Stimulated activated CD8-positive, alpha-beta memory T cell treated with anti-CD3 and anti-CD28 coated beads, Interleukin-7, amount 100 ng/mL, for 48 hours (primary cell): ENCODE results near the gene GIMAP5.
"Not testable (repeated sequence)": the region's sequence is repeated elsewhere in the genome, so short reads cannot be mapped to it uniquely, and the experiment has no call there.

Experiments used
- DNase-seq, 2 donors: peaks; one replicate each; pipeline ENCODE4 v3.0.0-alpha.2; 2020; ENCODE audit warnings: low read depth in 1 of 2; ENCODE audit errors: extremely low read depth in 1 of 2

GIMAP5 gene

GRCh38 chr7:150766334-150766709 is 29.1 kb downstream of the GIMAP5 start:
- DNase-seq, result no peak

DNA sequence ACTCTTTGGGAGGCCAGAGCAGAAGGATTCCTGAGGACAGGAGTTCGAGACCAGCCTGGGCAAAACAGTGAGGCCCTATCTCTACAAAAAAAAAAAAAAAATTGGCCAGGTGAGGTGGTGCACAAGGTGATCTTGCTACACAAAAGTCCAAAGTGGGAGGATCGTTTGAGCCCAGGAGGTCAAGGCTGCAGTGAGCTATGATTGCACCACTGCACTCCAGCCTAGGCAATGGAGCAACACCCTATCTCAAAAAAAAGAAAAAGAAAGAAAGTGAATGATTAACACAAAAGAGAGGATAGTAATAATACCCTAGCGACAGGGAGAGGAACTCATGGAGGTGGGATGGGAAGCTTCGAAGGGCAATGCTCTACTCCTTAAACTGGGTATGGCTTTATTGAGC is 32.5 kb downstream of the GIMAP5 start:
- no peak for DNase-seq

- not testable (repeated sequence) for DNase-seq
Measured at GRCh38 chr7:150774131-150774530, 36.9 kb downstream of the GIMAP5 start.

GRCh38 chr7:150778014-150778737 is 41.0 kb downstream of the GIMAP5 start:
- no peak for DNase-seq

DNA sequence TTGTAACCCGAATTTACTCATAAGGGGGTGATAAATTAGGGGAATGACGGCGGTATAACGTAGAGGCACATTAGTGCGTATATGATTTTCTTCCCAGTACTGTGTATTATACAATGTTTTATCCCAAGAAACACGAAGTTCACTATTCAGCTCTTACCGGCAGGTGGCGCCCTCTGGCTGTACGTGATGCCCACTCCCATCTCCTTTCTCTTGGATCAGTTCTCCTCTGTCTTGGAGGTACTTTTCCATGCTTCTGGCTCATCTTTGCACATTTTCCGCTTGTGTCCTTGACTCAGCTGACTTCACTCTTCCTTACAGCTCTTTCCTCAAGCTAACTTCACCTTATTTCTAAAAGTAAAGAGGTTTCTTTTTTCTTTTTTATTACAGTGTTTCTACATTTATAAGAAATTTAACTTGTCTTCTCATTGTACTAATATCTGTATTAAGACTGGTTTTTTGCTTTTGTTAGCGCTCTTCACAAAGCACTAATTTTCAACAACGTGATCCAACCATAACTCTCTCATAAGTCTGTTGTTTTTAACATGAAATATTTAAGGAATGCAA is 41.6 kb downstream of the GIMAP5 start:
- DNase-seq, result peak in 1 of 2 donors; percentile 49

GRCh38 chr7:150780292-150780691 is 43.1 kb downstream of the GIMAP5 start:
- DNase-seq, result no peak

DNA sequence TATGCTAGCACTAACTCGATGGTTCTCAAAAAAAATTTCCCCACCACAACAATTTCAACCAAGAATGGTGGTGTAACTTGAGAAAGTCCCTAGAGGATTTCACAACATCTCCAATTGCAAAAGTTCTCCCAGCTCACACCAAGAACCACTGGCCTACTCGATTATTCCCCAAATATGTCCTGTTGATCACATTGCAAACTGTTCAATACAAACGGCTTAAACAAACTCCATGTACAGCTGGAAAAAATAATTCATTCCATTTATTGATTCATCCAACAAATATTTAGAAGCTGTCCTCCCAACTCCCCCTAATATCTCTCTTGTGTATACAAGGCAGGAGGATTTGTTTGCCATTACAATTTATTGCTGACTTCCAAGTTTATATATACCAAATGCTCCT is 43.9 kb downstream of the GIMAP5 start:
- DNase-seq, result no peak

GRCh38 chr7:150781961-150782360 is 44.7 kb downstream of the GIMAP5 start:
- DNase-seq, result no peak

DNA sequence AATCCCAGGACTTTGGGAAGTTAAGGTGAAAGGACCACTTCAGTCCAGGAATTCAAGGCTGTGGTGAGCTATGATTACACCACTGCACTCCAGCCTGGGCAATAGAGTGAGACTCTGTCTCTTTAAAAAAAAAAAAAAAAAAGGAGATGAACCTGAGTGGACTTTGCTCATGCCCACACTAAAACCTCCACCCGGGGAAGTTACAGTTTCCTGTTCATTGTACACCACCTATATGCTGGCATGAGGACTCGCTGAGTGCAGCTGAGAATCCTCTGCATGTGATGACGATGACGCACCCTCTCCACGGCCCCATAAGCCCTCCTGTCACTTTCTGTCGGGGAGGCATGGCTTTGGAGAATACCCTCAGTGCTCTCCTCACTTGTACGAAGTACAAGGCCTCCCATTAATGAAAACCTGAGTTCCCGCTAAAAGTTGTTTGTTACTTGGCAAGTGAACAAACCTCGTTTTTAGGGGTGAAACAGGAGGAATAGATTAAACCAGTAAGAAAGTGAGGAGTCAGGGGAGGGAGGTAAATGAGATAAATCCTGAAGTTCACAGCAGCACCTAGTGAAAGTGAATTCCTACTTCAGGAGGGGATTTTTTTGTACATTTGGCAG is 47.0 kb downstream of the GIMAP5 start:
- DNase-seq, result no peak

DNA sequence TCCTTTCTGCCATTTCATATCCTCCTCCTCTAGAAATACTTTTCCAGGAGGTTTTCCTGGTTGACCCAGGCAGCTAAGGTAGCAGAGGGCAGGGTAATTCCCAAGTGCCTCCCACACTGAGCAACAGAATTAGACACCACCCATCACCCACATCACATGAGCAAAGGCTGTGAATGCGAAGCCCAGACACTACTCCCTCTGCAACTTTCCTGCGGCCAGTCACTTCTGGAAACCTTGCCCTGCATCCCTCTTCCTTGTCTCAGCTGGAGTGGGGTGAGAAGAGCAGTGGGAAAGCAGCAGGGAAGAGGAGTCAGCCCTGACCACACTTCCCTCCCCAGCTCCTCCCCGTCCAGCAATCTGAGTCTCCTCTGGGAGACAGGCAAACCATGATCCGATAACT is 47.7 kb downstream of the GIMAP5 start:
- no peak for DNase-seq

- no peak for DNase-seq
Measured at GRCh38 chr7:150787321-150788281, 50.4 kb downstream of the GIMAP5 start.

DNA sequence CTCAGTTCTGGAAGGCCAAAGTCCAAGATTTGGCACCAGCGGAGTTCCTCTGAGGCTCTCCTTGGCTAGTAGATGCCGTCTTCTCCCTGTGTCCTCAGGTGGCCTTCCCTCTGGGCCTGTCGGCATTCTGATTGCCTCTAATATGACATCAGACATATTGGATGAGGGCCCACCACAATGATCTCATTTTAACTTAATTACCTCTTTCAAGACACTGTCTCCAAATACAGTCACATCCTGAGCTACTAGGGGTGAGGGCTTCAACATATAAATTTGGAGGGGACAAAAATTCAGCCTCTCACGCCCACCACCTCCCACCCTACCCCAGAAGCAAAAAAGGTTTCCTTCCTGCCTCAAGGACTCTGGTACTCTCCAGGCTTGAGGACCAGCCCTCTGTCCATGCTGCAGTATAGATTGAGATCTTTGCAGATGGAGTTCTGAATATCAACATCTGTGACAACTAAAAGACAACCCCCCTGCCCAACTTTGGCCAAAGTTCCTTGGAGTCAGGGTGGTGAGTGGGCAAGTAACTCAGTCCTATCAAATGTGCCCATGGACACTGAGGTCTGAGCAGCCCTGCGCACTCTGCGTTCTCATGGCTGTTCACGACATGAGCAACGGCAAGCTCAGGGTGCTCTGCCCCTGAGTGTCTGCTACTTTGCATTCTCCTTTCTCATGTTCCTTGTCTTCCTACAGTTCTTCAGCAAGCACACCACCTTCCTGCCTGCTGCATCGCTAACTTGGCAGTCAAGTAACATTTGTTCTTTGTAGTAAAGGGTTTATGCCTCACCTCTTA is 51.5 kb downstream of the GIMAP5 start:
- DNase-seq, result no peak

DNA sequence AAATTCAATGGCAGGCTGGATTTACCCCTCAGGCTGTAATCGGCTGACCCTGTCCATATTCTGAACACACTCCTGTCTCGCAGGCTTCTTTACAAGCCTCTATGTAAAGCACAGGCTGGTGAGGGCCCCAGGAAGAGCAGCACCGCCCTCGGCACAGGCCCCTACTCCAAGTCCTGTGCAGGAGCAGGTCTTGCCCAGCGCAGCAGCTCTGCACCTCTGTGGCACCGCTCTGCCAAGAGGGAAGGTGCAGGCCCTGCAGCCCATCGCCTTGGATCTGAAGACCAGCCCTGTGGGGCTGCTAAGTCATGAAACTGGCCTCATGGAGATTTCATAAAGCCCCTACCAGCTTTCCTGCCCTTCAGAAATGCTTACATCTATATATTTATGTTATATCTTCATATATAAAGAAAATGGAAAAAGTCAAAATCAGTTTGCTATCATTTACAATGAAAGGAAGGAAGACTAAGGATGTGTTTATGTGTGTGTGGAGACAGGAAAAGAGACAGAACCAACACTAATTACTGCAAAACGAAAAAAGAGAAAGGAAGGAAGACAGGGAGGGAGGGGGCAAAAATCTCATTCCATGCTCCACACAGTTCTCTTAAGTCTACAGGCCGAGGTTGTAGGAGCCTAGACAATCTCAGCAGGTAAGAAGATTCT is 53.3 kb downstream of the GIMAP5 start:
- DNase-seq, result no peak

DNA sequence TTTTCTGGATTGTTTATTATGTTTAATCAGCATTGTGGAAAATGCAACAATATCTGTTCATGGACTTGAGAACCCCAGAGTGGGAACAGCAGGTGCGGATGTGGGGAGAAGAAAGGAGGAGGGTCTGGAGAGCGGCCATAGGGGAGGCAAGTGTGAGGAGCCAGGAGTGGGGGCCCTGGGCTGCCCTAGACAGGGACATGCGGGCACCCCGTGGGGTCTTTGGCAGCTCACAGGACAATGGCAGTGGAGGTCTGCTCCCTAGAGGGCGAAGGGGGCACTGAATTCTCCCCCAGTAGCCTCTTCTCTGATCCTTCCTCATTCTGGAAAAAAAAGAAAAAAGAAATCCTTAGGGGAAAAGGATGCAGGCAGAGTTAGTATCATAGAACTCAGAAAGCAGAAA is 54.1 kb downstream of the GIMAP5 start:
- no peak for DNase-seq

GRCh38 chr7:150791746-150792452 is 54.7 kb downstream of the GIMAP5 start:
- no peak for DNase-seq
